ENCODE results near the gene RAB15.

Gene RAB15

GRCh38 chr14:64935508-64935907 is 36.6 kb downstream of the RAB15 start:
- Histone ChIP-seq H3K27me3 (ENCODE audit: control insufficient read depth, insufficient read depth, low read length) (no peaks in the 10 kb centered on the region), H3K4me1 (ENCODE audit: control insufficient read depth, insufficient read depth, low read length) (no peaks in the 10 kb centered on the region), H3K36me3 (ENCODE audit: control insufficient read depth, insufficient read depth, low read length) (peaks cover 38% of the 10 kb centered on the region), H3K27ac (ENCODE audit: low read depth, low read length) (no peak overlapping the region), H3K4me3 (ENCODE audit: low read depth, low read length) (no peak overlapping the region), H3K9ac (ENCODE audit: low read depth, low read length) (no peak overlapping the region), H3K9me3 (ENCODE audit: control insufficient read depth, insufficient read depth, low read length) (no peaks in the 10 kb centered on the region)

GRCh38 chr14:64934338-64934929 is 37.7 kb downstream of the RAB15 start:
- Histone ChIP-seq H3K9ac (ENCODE audit: low read depth, low read length) (no peak overlapping the region), H3K4me3 (ENCODE audit: low read depth, low read length) (no peak overlapping the region), H3K27me3 (ENCODE audit: control insufficient read depth, insufficient read depth, low read length) (no peaks in the 10 kb centered on the region), H3K27ac (ENCODE audit: low read depth, low read length) (no peak overlapping the region), H3K36me3 (ENCODE audit: control insufficient read depth, insufficient read depth, low read length) (peaks cover 37% of the 10 kb centered on the region), H3K4me1 (ENCODE audit: control insufficient read depth, insufficient read depth, low read length) (no peaks in the 10 kb centered on the region), H3K9me3 (ENCODE audit: control insufficient read depth, insufficient read depth, low read length) (no peaks in the 10 kb centered on the region)

- H3K4me1 ChIP-seq (ENCODE audit: control insufficient read depth, insufficient read depth, low read length): no peaks in the 10 kb centered on the region
- no peaks in the 10 kb centered on the region for H3K9me3 ChIP-seq (ENCODE audit: control insufficient read depth, insufficient read depth, low read length)
- H3K9ac ChIP-seq (ENCODE audit: low read depth, low read length): no peak overlapping the region
- H3K4me3 ChIP-seq (ENCODE audit: low read depth, low read length): no peak overlapping the region
- no peaks in the 10 kb centered on the region for H3K27me3 ChIP-seq (ENCODE audit: control insufficient read depth, insufficient read depth, low read length)
- H3K27ac ChIP-seq (ENCODE audit: low read depth, low read length): no peak overlapping the region
- H3K36me3 ChIP-seq (ENCODE audit: control insufficient read depth, insufficient read depth, low read length): peaks cover 46% of the 10 kb centered on the region
Observed at GRCh38 chr14:64932231-64932630, 39.9 kb downstream of the RAB15 start.

GRCh38 chr14:64931123-64931522 is 41.0 kb downstream of the RAB15 start:
- Histone ChIP-seq H3K27me3 (ENCODE audit: control insufficient read depth, insufficient read depth, low read length) (no peaks in the 10 kb centered on the region), H3K27ac (ENCODE audit: low read depth, low read length) (no peak overlapping the region), H3K4me1 (ENCODE audit: control insufficient read depth, insufficient read depth, low read length) (no peaks in the 10 kb centered on the region), H3K9me3 (ENCODE audit: control insufficient read depth, insufficient read depth, low read length) (no peaks in the 10 kb centered on the region), H3K36me3 (ENCODE audit: control insufficient read depth, insufficient read depth, low read length) (peaks cover 57% of the 10 kb centered on the region), H3K4me3 (ENCODE audit: low read depth, low read length) (no peak overlapping the region), H3K9ac (ENCODE audit: low read depth, low read length) (no peak overlapping the region)

GRCh38 chr14:64930085-64930843 is 41.9 kb downstream of the RAB15 start:
- Histone ChIP-seq H3K36me3 (ENCODE audit: control insufficient read depth, insufficient read depth, low read length) (peaks cover 65% of the 10 kb centered on the region), H3K9me3 (ENCODE audit: control insufficient read depth, insufficient read depth, low read length) (no peaks in the 10 kb centered on the region), H3K9ac (ENCODE audit: low read depth, low read length) (no peak overlapping the region), H3K4me3 (ENCODE audit: low read depth, low read length) (no peak overlapping the region), H3K4me1 (ENCODE audit: control insufficient read depth, insufficient read depth, low read length) (no peaks in the 10 kb centered on the region), H3K27me3 (ENCODE audit: control insufficient read depth, insufficient read depth, low read length) (no peaks in the 10 kb centered on the region), H3K27ac (ENCODE audit: low read depth, low read length) (no peak overlapping the region)

- no peak overlapping the region for H3K9ac ChIP-seq (ENCODE audit: low read depth, low read length)
- no peak overlapping the region for H3K27ac ChIP-seq (ENCODE audit: low read depth, low read length)
- peaks cover 71% of the 10 kb centered on the region for H3K36me3 ChIP-seq (ENCODE audit: control insufficient read depth, insufficient read depth, low read length)
Observed at GRCh38 chr14:64929014-64929359, 43.1 kb downstream of the RAB15 start.

GRCh38 chr14:64928239-64929013 is 43.7 kb downstream of the RAB15 start:
- no peak overlapping the region for H3K4me3 ChIP-seq (ENCODE audit: low read depth, low read length)
- no peak overlapping the region for H3K27ac ChIP-seq (ENCODE audit: low read depth, low read length)
- peaks cover 71% of the 10 kb centered on the region for H3K36me3 ChIP-seq (ENCODE audit: control insufficient read depth, insufficient read depth, low read length)
- no peaks in the 10 kb centered on the region for H3K9me3 ChIP-seq (ENCODE audit: control insufficient read depth, insufficient read depth, low read length)
- H3K27me3 ChIP-seq (ENCODE audit: control insufficient read depth, insufficient read depth, low read length): no peaks in the 10 kb centered on the region
- no peak overlapping the region for H3K9ac ChIP-seq (ENCODE audit: low read depth, low read length)
- no peaks in the 10 kb centered on the region for H3K4me1 ChIP-seq (ENCODE audit: control insufficient read depth, insufficient read depth, low read length)

More at GRCh38 chr14:64929014-64929359, 43.1 kb downstream of the RAB15 start:
- Histone ChIP-seq H3K27me3 (ENCODE audit: control insufficient read depth, insufficient read depth, low read length) (no peaks in the 10 kb centered on the region), H3K4me1 (ENCODE audit: control insufficient read depth, insufficient read depth, low read length) (no peaks in the 10 kb centered on the region), H3K9me3 (ENCODE audit: control insufficient read depth, insufficient read depth, low read length) (no peaks in the 10 kb centered on the region), H3K4me3 (ENCODE audit: low read depth, low read length) (no peak overlapping the region)

GRCh38 chr14:64927031-64927430 is 45.1 kb downstream of the RAB15 start:
- H3K27me3 ChIP-seq (ENCODE audit: control insufficient read depth, insufficient read depth, low read length): no peaks in the 10 kb centered on the region
- H3K4me3 ChIP-seq (ENCODE audit: low read depth, low read length): no peak overlapping the region
- H3K27ac ChIP-seq (ENCODE audit: low read depth, low read length): no peak overlapping the region
- no peaks in the 10 kb centered on the region for H3K9me3 ChIP-seq (ENCODE audit: control insufficient read depth, insufficient read depth, low read length)
- no peak overlapping the region for H3K9ac ChIP-seq (ENCODE audit: low read depth, low read length)
- no peaks in the 10 kb centered on the region for H3K4me1 ChIP-seq (ENCODE audit: control insufficient read depth, insufficient read depth, low read length)
- H3K36me3 ChIP-seq (ENCODE audit: control insufficient read depth, insufficient read depth, low read length): peaks cover 57% of the 10 kb centered on the region

- Histone ChIP-seq H3K9me3 (ENCODE audit: control insufficient read depth, insufficient read depth, low read length) (no peaks in the 10 kb centered on the region), H3K4me3 (ENCODE audit: low read depth, low read length) (no peak overlapping the region), H3K4me1 (ENCODE audit: control insufficient read depth, insufficient read depth, low read length) (no peaks in the 10 kb centered on the region), H3K9ac (ENCODE audit: low read depth, low read length) (no peak overlapping the region), H3K27ac (ENCODE audit: low read depth, low read length) (no peak overlapping the region), H3K36me3 (ENCODE audit: control insufficient read depth, insufficient read depth, low read length) (peaks cover 51% of the 10 kb centered on the region), H3K27me3 (ENCODE audit: control insufficient read depth, insufficient read depth, low read length) (no peaks in the 10 kb centered on the region)
Observed at GRCh38 chr14:64926398-64926995, 45.6 kb downstream of the RAB15 start.

- Histone ChIP-seq H3K9ac (ENCODE audit: low read depth, low read length) (no peak overlapping the region), H3K27me3 (ENCODE audit: control insufficient read depth, insufficient read depth, low read length) (no peaks in the 10 kb centered on the region), H3K4me1 (ENCODE audit: control insufficient read depth, insufficient read depth, low read length) (no peaks in the 10 kb centered on the region), H3K4me3 (ENCODE audit: low read depth, low read length) (no peak overlapping the region), H3K27ac (ENCODE audit: low read depth, low read length) (no peak overlapping the region), H3K9me3 (ENCODE audit: control insufficient read depth, insufficient read depth, low read length) (no peaks in the 10 kb centered on the region), H3K36me3 (ENCODE audit: control insufficient read depth, insufficient read depth, low read length) (peaks cover 39% of the 10 kb centered on the region)
Observed at GRCh38 chr14:64923015-64923414, 49.1 kb downstream of the RAB15 start.

GRCh38 chr14:64920465-64920864 is 51.7 kb downstream of the RAB15 start:
- peaks cover 2% of the 10 kb centered on the region; the same call in 1 of the 2 replicates for H3K4me1 ChIP-seq (ENCODE audit: control insufficient read depth, insufficient read depth, low read length)
- H3K9ac ChIP-seq (ENCODE audit: low read depth, low read length): no peak overlapping the region
- H3K9me3 ChIP-seq (ENCODE audit: control insufficient read depth, insufficient read depth, low read length): no peaks in the 10 kb centered on the region
- H3K27me3 ChIP-seq (ENCODE audit: control insufficient read depth, insufficient read depth, low read length): no peaks in the 10 kb centered on the region
- peaks cover 18% of the 10 kb centered on the region for H3K36me3 ChIP-seq (ENCODE audit: control insufficient read depth, insufficient read depth, low read length)
- no peak overlapping the region for H3K27ac ChIP-seq (ENCODE audit: low read depth, low read length)
- no peak overlapping the region for H3K4me3 ChIP-seq (ENCODE audit: low read depth, low read length)

All from HUES48 (cell line).